OCI-LY1 (cell line): ENCODE measurements around the gene LTBR.

Source experiments
- H2AFZ ChIP-seq: fragments of 200-600 bp; sonication (generic), shearing (Covaris generic); 2 replicates; pipeline ENCODE4 v1.6.0; 2014; ENCODE audit warnings: antibody characterized with exemption, mild to moderate bottlenecking, low read length
- H3F3A ChIP-seq: fragments of 200-600 bp; sonication (generic), shearing (Covaris generic); 2 replicates; pipeline ENCODE4 v1.6.0; 2014; ENCODE audit warnings: mild to moderate bottlenecking, antibody characterized with exemption, low read length, moderate library complexity; ENCODE audit not compliant: insufficient read depth
- H3K27ac ChIP-seq: fragments of 200-600 bp; sonication (generic); 2 replicates; pipeline ENCODE4 v1.5.1; 2014; ENCODE audit warnings: low read length, mixed run types, mild to moderate bottlenecking, low read depth; ENCODE audit not compliant: poor library complexity, severe bottlenecking
- H3K27me3 ChIP-seq: fragments of 200-600 bp; sonication (generic); 2 replicates; pipeline ENCODE4 v1.6.0; 2014; ENCODE audit warnings: antibody characterized with exemption, mild to moderate bottlenecking, low read length, moderate library complexity; ENCODE audit not compliant: insufficient read depth
- H3K36me3 ChIP-seq: fragments of 200-600 bp; sonication (generic); 2 replicates; pipeline ENCODE4 v1.6.1; 2014; ENCODE audit warnings: mild to moderate bottlenecking, antibody characterized with exemption, low read length, moderate library complexity, mixed read lengths; ENCODE audit not compliant: insufficient read depth
- H3K4me1 ChIP-seq: fragments of 200-600 bp; sonication (generic); 2 replicates; pipeline ENCODE4 v1.5.1; 2014; ENCODE audit warnings: mild to moderate bottlenecking, low read length, moderate library complexity; ENCODE audit not compliant: insufficient read depth, severe bottlenecking
- H3K4me2 ChIP-seq: fragments of 200-600 bp; sonication (generic), shearing (Covaris generic); 2 replicates; pipeline ENCODE4 v1.6.1; 2014; ENCODE audit warnings: low read length
- H3K4me3 ChIP-seq: fragments of 200-600 bp; sonication (generic); 2 replicates; pipeline ENCODE4 v1.5.1; 2014; ENCODE audit warnings: low read length, low read depth, mild to moderate bottlenecking, mixed read lengths; ENCODE audit not compliant: poor library complexity, severe bottlenecking
- H3K79me2 ChIP-seq: fragments of 200-600 bp; shearing (Covaris generic); 2 replicates; pipeline ENCODE4 v1.6.1; 2016; ENCODE audit warnings: mixed run types, low read length, mixed read lengths; ENCODE audit not compliant: insufficient read depth
- H3K9ac ChIP-seq: fragments of 200-600 bp; sonication (generic), shearing (Covaris generic); 2 replicates; pipeline ENCODE4 v1.6.1; 2014; ENCODE audit warnings: mild to moderate bottlenecking, low read length, mixed read lengths
- H3K9me2 ChIP-seq: fragments of 200-600 bp; sonication (generic), shearing (Covaris generic); 2 replicates; pipeline ENCODE4 v1.6.1; 2014; ENCODE audit warnings: low read depth, mild to moderate bottlenecking, low read length, mixed read lengths
- H3K9me3 ChIP-seq: fragments of 200-600 bp; shearing (Covaris generic); 2 replicates; pipeline ENCODE4 v1.6.1; 2014; ENCODE audit warnings: low read length, mixed read lengths
- H4K20me1 ChIP-seq: fragments of 200-600 bp; sonication (generic), shearing (Covaris generic); 2 replicates; pipeline ENCODE4 v1.6.0; 2016; ENCODE audit warnings: mild to moderate bottlenecking, low read length; ENCODE audit not compliant: insufficient read depth
- EZH2 ChIP-seq: fragments of 200-600 bp; sonication (generic), shearing (Covaris generic); IDR thresholded peaks from 2 replicates; pipeline ENCODE4 v1.8.0; 2017; ENCODE audit warnings: borderline replicate concordance, mixed run types, mild to moderate bottlenecking, antibody characterized with exemption, low read length, moderate library complexity, mixed read lengths
- TF ChIP-seq, protein P1 (sequence below): fragments of 200-600 bp; sonication (generic), shearing (Covaris generic); IDR thresholded peaks from 2 replicates; pipeline ENCODE4 v1.5.1; 2017; ENCODE audit warnings: mild to moderate bottlenecking, antibody characterized with exemption, low read length, moderate library complexity, mixed read lengths

LTBR gene

DNA sequence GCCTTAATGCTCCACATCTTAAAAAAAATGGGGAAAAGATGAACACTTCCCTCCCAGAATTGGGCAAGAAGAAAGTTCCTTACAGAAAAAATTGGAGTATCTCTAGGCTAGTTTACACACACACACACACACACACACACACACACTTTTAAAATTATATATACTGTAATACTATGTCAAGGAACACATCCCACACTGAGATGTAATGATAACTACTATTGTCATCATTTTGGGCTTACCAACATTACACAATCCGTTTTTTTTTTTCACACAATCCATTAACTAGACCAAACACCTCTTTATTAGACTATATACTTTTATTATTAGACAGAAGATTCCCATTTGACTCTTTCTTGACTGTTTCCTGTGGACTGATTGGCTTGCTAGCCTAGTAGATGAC, 2.5 kb downstream of the LTBR start:
- H3K27me3 ChIP-seq, result no peaks in the 10 kb centered on the region
- no peaks in the 10 kb centered on the region for H3K36me3 ChIP-seq
- H3K9ac ChIP-seq, result no peak overlapping the region
- H3K4me1 ChIP-seq, result no peaks in the 10 kb centered on the region
- H4K20me1 ChIP-seq, result no peaks in the 10 kb centered on the region
- no peaks in the 10 kb centered on the region for H3K79me2 ChIP-seq
- H3K4me3 ChIP-seq, result no peak overlapping the region
- no peaks in the 10 kb centered on the region for H3F3A ChIP-seq
- no peak overlapping the region for H3K27ac ChIP-seq
- no peak overlapping the region for H3K4me2 ChIP-seq
- no peak for TF ChIP-seq EZH2
- TF ChIP-seq, protein P1, sequence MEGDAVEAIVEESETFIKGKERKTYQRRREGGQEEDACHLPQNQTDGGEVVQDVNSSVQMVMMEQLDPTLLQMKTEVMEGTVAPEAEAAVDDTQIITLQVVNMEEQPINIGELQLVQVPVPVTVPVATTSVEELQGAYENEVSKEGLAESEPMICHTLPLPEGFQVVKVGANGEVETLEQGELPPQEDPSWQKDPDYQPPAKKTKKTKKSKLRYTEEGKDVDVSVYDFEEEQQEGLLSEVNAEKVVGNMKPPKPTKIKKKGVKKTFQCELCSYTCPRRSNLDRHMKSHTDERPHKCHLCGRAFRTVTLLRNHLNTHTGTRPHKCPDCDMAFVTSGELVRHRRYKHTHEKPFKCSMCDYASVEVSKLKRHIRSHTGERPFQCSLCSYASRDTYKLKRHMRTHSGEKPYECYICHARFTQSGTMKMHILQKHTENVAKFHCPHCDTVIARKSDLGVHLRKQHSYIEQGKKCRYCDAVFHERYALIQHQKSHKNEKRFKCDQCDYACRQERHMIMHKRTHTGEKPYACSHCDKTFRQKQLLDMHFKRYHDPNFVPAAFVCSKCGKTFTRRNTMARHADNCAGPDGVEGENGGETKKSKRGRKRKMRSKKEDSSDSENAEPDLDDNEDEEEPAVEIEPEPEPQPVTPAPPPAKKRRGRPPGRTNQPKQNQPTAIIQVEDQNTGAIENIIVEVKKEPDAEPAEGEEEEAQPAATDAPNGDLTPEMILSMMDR, result no peak
- H3K9me3 ChIP-seq, result no peaks in the 10 kb centered on the region
- H2AFZ ChIP-seq, result no peak overlapping the region
- no peaks in the 10 kb centered on the region for H3K9me2 ChIP-seq

DNA sequence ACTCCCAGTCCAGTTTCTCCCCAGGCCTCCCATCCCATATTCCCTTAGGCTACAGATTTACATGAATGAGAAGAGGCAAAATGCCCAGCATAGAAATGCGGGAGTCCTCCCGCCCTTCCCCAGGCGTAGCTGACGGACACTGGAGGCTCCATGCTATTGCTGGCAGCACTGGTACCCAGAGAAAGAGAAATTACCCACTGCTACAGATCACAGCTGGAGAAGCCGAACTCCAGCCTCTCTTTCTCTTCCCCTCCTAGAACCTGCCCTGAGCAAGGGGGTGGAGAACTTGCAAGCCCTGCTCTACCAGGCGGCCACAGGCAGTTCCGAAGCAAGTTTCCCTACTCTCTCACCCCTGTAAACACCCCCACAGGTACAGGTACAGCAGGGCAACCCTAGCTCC, 3.6 kb downstream of the LTBR start:
- H3K9ac ChIP-seq, result no peak overlapping the region

DNA sequence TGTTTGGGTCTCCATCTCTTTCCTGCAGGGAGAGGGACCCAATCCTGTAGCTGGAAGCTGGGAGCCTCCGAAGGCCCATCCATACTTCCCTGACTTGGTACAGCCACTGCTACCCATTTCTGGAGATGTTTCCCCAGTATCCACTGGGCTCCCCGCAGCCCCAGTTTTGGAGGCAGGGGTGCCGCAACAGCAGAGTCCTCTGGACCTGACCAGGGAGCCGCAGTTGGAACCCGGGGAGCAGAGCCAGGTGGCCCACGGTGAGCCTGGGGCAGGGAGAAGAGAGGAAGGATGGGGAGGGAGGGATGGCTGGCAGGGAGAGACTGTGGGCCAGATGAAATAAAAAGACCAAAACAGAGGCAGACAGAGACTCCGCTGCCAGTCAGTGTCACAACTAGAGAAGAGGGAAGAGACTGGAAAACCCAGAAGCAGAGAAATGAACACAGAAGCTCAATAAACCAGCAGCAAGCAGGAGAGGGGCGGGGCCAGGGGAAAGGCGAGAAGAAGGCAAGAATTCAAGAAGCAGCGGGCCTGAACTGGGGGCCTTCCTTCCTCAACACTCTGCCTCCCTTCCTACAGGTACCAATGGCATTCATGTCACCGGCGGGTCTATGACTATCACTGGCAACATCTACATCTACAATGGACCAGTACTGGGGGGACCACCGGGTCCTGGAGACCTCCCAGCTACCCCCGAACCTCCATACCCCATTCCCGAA, 6.3 kb downstream of the LTBR start:
- Histone ChIP-seq H3K4me1 (no peaks in the 10 kb centered on the region), H3K4me2 (no peak overlapping the region), H3K9ac (no peak overlapping the region)

More for the DNA sequence above, 3.6 kb downstream of the LTBR start:
- H3K27ac ChIP-seq, result no peak overlapping the region
- H3K4me2 ChIP-seq, result no peak overlapping the region
- no peak overlapping the region for H2AFZ ChIP-seq
- H3K27me3 ChIP-seq, result no peaks in the 10 kb centered on the region
- H3K4me3 ChIP-seq, result no peak overlapping the region
- H3K36me3 ChIP-seq, result no peaks in the 10 kb centered on the region
- H3K9me3 ChIP-seq, result no peaks in the 10 kb centered on the region
- H3F3A ChIP-seq, result no peaks in the 10 kb centered on the region
- no peaks in the 10 kb centered on the region for H3K79me2 ChIP-seq
- no peaks in the 10 kb centered on the region for H4K20me1 ChIP-seq
- no peak for TF ChIP-seq EZH2
- TF ChIP-seq, protein P1, result no peak
- no peaks in the 10 kb centered on the region for H3K4me1 ChIP-seq
- no peaks in the 10 kb centered on the region for H3K9me2 ChIP-seq

More for the DNA sequence above, 6.3 kb downstream of the LTBR start:
- Histone ChIP-seq H3K9me3 (no peaks in the 10 kb centered on the region), H3K79me2 (no peaks in the 10 kb centered on the region), H3F3A (no peaks in the 10 kb centered on the region), H3K27me3 (no peaks in the 10 kb centered on the region), H3K27ac (no peak overlapping the region), H3K4me3 (no peak overlapping the region), H3K9me2 (no peaks in the 10 kb centered on the region), H3K36me3 (no peaks in the 10 kb centered on the region), H4K20me1 (no peaks in the 10 kb centered on the region), H2AFZ (no peak overlapping the region)
- TF ChIP-seq, protein P1, result no peak
- no peak for TF ChIP-seq EZH2
